GM23248 (cell line): ENCODE results near the gene HEATR1.

Experiments
- EZH2 ChIP-seq: fragments of 200-600 bp; sonication (generic); IDR thresholded peaks from 2 replicates; pipeline ENCODE4 v1.6.1; 2018; ENCODE audit warnings: antibody characterized with exemption, mild to moderate bottlenecking; ENCODE audit not compliant: insufficient read depth, poor library complexity, severe bottlenecking
- EZH2phosphoT487 ChIP-seq: fragments of 200-600 bp; sonication (generic); IDR thresholded peaks from 2 replicates; pipeline ENCODE4 v1.6.1; 2018; ENCODE audit warnings: antibody characterized with exemption, moderate library complexity, mild to moderate bottlenecking, low read depth; ENCODE audit not compliant: insufficient read depth

- TF ChIP-seq EZH2phosphoT487 (no peak), EZH2 (no peak)
Observed at GRCh38 chr1:236520445-236521005, 83.8 kb downstream of the HEATR1 start.
